Ovary (tissue), 3 donors: Measurements from ENCODE around the gene TMPRSS7.

Experiments used
- CTCF ChIP-seq, 3 donors: fragments of 450-650 bp in 2 of 3; fragments of 200-600 bp in 1 of 3; IDR thresholded peaks; one replicate each; pipeline versions ENCODE4 v1.5.1 to v1.8.0; 2016 to 2022; ENCODE audit warnings: antibody characterized with exemption in 3 of 3, mild to moderate bottlenecking in 1 of 3
- EP300 ChIP-seq: sonication (generic); formaldehyde crosslinking; IDR thresholded peaks from one replicate; pipeline ENCODE4 v1.6.1; 2017; ENCODE audit warnings: antibody characterized with exemption
- POLR2A ChIP-seq: fragments of 450-650 bp; IDR thresholded peaks from one replicate; pipeline ENCODE4 v1.6.1; 2017; ENCODE audit warnings: antibody characterized with exemption, mild to moderate bottlenecking, moderate library complexity
- donor health status: DM: no; HTN: no; CAD: no.

- TF ChIP-seq CTCF (IDR thresholded peaks at IDR 0.05) (no peak), POLR2A (no peak), EP300 (no peak)
These were observed 7.4 kb upstream of the TMPRSS7 start for GRCh38 chr3:112027142-112027541.
